IMR-90 (cell line): ENCODE results near the gene MLLT10. TPM values are rescaled to one million over a fixed set of nuclear protein-coding genes. Genes with fewer than 3 reads are reported as not detected.

Source experiments
- ATAC-seq: fragments of 200-7000 bp; cut with Tn5 transposase; 2 replicates; pipeline ENCODE4 v1.9.1; 2020; ENCODE audit warnings: low read depth, mild to moderate bottlenecking, moderate library complexity
- BruUV-seq: library from RNA; stranded (reverse); fragments of 400-500 nt; replicated peaks from 2 replicates; lab custom pipeline; 2021; lab: Mats Ljungman, UMichigan
- CTCF ChIA-PET: fragments of 300-600 bp; formaldehyde crosslinking; extraction: SDS; loops from one replicate; lab custom pipeline; 2021; ENCODE audit warnings: antibody characterized with exemption; lab: Yijun Ruan, JAX
- POLR2A ChIA-PET: fragments of 300-600 bp; sonication (Branson Sonifier 250); formaldehyde crosslinking; loops from one replicate; lab custom pipeline; 2022; ENCODE audit warnings: antibody characterized with exemption; ENCODE audit not compliant: unreplicated experiment; lab: Charles Lee
- DNase-seq: peaks from one replicate; pipeline ENCODE4 v3.0.0; 2013
- H2AFZ ChIP-seq: replicated peaks from 2 replicates; pipeline ENCODE3; 2013; ENCODE audit warnings: low read length, mild to moderate bottlenecking; ENCODE audit not compliant: poor library complexity
- H2AK5ac ChIP-seq: 2 replicates; pipeline ENCODE4 v1.6.1; 2013; ENCODE audit warnings: low read depth, low read length, inconsistent platforms
- H2AK9ac ChIP-seq: replicated peaks from 2 replicates; pipeline ENCODE3; 2013; ENCODE audit warnings: mild to moderate bottlenecking, low read depth, low read length, moderate library complexity; ENCODE audit not compliant: poor library complexity
- H2BK120ac ChIP-seq: 2 replicates; pipeline ENCODE4 v1.6.1; 2013; ENCODE audit warnings: low read depth, low read length, inconsistent platforms
- H2BK15ac ChIP-seq: 3 replicates; pipeline ENCODE4 v1.6.1; 2013; ENCODE audit warnings: low read depth, low read length, inconsistent platforms
- H2BK20ac ChIP-seq: 2 replicates; pipeline ENCODE4 v1.6.1; 2013; ENCODE audit warnings: low read depth, mild to moderate bottlenecking, inconsistent platforms, low read length, moderate library complexity
- H2BK5ac ChIP-seq: 2 replicates; pipeline ENCODE4 v1.6.1; 2013; ENCODE audit warnings: mild to moderate bottlenecking, low read depth, low read length, inconsistent platforms; ENCODE audit not compliant: poor library complexity, severe bottlenecking
- H3K14ac ChIP-seq: replicated peaks from 2 replicates; pipeline ENCODE4 v1.6.1; 2013; ENCODE audit warnings: low read depth, low read length, inconsistent platforms
- H3K18ac ChIP-seq: 2 replicates; pipeline ENCODE4 v1.6.1; 2013; ENCODE audit warnings: low read depth, low read length, control low read depth
- H3K23ac ChIP-seq: 2 replicates; pipeline ENCODE4 v1.6.1; 2013; ENCODE audit warnings: low read depth, low read length, inconsistent platforms
- H3K27ac ChIP-seq: 2 replicates; pipeline ENCODE4 v1.5.1; 2013; ENCODE audit warnings: mild to moderate bottlenecking, control low read depth, low read length; ENCODE audit not compliant: insufficient read depth
- H3K27me3 ChIP-seq: 2 replicates; pipeline ENCODE4 v1.6.1; 2013; ENCODE audit warnings: low read length; ENCODE audit not compliant: control insufficient read depth, insufficient read depth
- H3K36me3 ChIP-seq: 2 replicates; pipeline ENCODE4 v1.6.1; 2013; ENCODE audit warnings: low read length, mixed read lengths; ENCODE audit not compliant: control insufficient read depth, insufficient read depth
- H3K4ac ChIP-seq: 2 replicates; pipeline ENCODE4 v1.6.1; 2013; ENCODE audit warnings: low read depth, low read length, inconsistent platforms
- H3K4me1 ChIP-seq: 2 replicates; pipeline ENCODE4 v1.6.1; 2013; ENCODE audit warnings: low read length, mixed read lengths; ENCODE audit not compliant: control insufficient read depth, insufficient read depth
- H3K4me2 ChIP-seq: 2 replicates; pipeline ENCODE4 v1.6.1; 2013; ENCODE audit warnings: low read depth, mild to moderate bottlenecking, control low read depth, low read length, moderate library complexity
- H3K4me3 ChIP-seq: 2 replicates; pipeline ENCODE4 v1.5.1; 2013; ENCODE audit warnings: low read depth, mild to moderate bottlenecking, control low read depth, low read length, moderate library complexity; ENCODE audit not compliant: insufficient read depth
- H3K56ac ChIP-seq: 2 replicates; pipeline ENCODE4 v1.6.1; 2013; ENCODE audit warnings: low read length, inconsistent platforms; ENCODE audit not compliant: insufficient read depth; ENCODE audit errors: extremely low read depth
- H3K79me1 ChIP-seq, 2 experiments: 2 replicates each; pipeline ENCODE4 v1.6.1; 2013; ENCODE audit warnings: low read length in 2 of 2, inconsistent platforms in 1 of 2, low read depth in 1 of 2
- H3K9ac ChIP-seq: 2 replicates; pipeline ENCODE4 v1.6.1; 2013; ENCODE audit warnings: low read depth, low read length, control low read depth
- H3K9me1 ChIP-seq: 2 replicates; pipeline ENCODE4 v1.6.1; 2013; ENCODE audit warnings: low read length, inconsistent platforms; ENCODE audit not compliant: insufficient read depth
- H3K9me3 ChIP-seq: 2 replicates; pipeline ENCODE4 v1.6.1; 2013; ENCODE audit warnings: low read length; ENCODE audit not compliant: control insufficient read depth, insufficient read depth
- H4K20me1 ChIP-seq: 2 replicates; pipeline ENCODE4 v1.6.1; 2013; ENCODE audit warnings: low read length, inconsistent platforms; ENCODE audit not compliant: insufficient read depth
- H4K5ac ChIP-seq: 2 replicates; pipeline ENCODE4 v1.6.1; 2013; ENCODE audit warnings: mild to moderate bottlenecking, low read depth, low read length, control low read depth
- H4K8ac ChIP-seq, 2 experiments: 2 replicates each; pipeline ENCODE4 v1.6.1; 2013; ENCODE audit warnings: low read depth in 2 of 2, low read length in 2 of 2, control low read depth in 1 of 2, inconsistent platforms in 1 of 2
- H4K91ac ChIP-seq: 2 replicates; pipeline ENCODE4 v1.6.1; 2013; ENCODE audit warnings: low read depth, low read length, inconsistent platforms; ENCODE audit not compliant: insufficient read depth
- BHLHE40 ChIP-seq: fragments of 150-350 bp; IDR thresholded peaks from 2 replicates; pipeline ENCODE4 v1.6.1; 2016; ENCODE audit warnings: mild to moderate bottlenecking, low read depth, low read length
- CEBPB ChIP-seq: IDR thresholded peaks from 2 replicates; pipeline ENCODE4 v1.6.1; 2012; ENCODE audit warnings: low read depth, low read length, improper control_type of control experiment
- CHD1 ChIP-seq: IDR thresholded peaks from 2 replicates; pipeline ENCODE4 v1.6.1; 2012; ENCODE audit warnings: low read depth, low read length, improper control_type of control experiment
- CTCF ChIP-seq: conservative IDR thresholded peaks from 2 replicates; pipeline ENCODE4 v1.5.1; 2012; ENCODE audit warnings: mild to moderate bottlenecking, low read depth, low read length, improper control_type of control experiment
- ELK1 ChIP-seq: fragments of 150-350 bp; IDR thresholded peaks from 2 replicates; pipeline ENCODE4 v1.6.1; 2016; ENCODE audit warnings: low read depth, mild to moderate bottlenecking, low read length, moderate library complexity, borderline replicate concordance
- FOS ChIP-seq: fragments of 150-350 bp; IDR thresholded peaks from 2 replicates; pipeline ENCODE4 v1.6.1; 2016; ENCODE audit warnings: low read depth, low read length
- MAFK ChIP-seq: IDR thresholded peaks from 2 replicates; pipeline ENCODE4 v1.6.1; 2012; ENCODE audit warnings: low read depth, low read length, improper control_type of control experiment
- MAZ ChIP-seq: IDR thresholded peaks from 2 replicates; pipeline ENCODE4 v1.6.1; 2012; ENCODE audit warnings: low read depth, mild to moderate bottlenecking, low read length, improper control_type of control experiment, moderate library complexity, borderline replicate concordance
- MXI1 ChIP-seq: IDR thresholded peaks from 2 replicates; pipeline ENCODE4 v1.6.1; 2012; ENCODE audit warnings: low read depth, mild to moderate bottlenecking, low read length, moderate library complexity, borderline replicate concordance
- NFE2L2 ChIP-seq: fragments of 150-350 bp; IDR thresholded peaks from 2 replicates; pipeline ENCODE4 v1.6.1; 2016; ENCODE audit warnings: low read depth, mild to moderate bottlenecking, low read length
- POLR2A ChIP-seq: IDR thresholded peaks from 2 replicates; pipeline ENCODE4 v1.6.1; 2012; ENCODE audit warnings: mild to moderate bottlenecking, low read depth, low read length
- RAD21 ChIP-seq: IDR thresholded peaks from 2 replicates; pipeline ENCODE4 v1.6.1; 2012; ENCODE audit warnings: low read length, improper control_type of control experiment
- RCOR1 ChIP-seq: IDR thresholded peaks from 2 replicates; pipeline ENCODE4 v1.6.1; 2012; ENCODE audit warnings: mild to moderate bottlenecking, low read length, improper control_type of control experiment; ENCODE audit not compliant: insufficient replicate concordance
- RFX5 ChIP-seq: IDR thresholded peaks from 2 replicates; pipeline ENCODE4 v1.8.0; 2012; ENCODE audit warnings: low read depth, mild to moderate bottlenecking, low read length, moderate library complexity
- SMC3 ChIP-seq: fragments of 150-350 bp; IDR thresholded peaks from 2 replicates; pipeline ENCODE4 v1.6.1; 2016; ENCODE audit warnings: low read depth, mild to moderate bottlenecking, antibody characterized with exemption, low read length, moderate library complexity
- USF2 ChIP-seq: fragments of 150-350 bp; IDR thresholded peaks from 2 replicates; pipeline ENCODE4 v1.6.1; 2017; ENCODE audit warnings: mild to moderate bottlenecking, antibody characterized with exemption, low read length, low read depth
- WGBS, 2 experiments: methylation state at CpG; one replicate each; pipeline versions ENCODE4 v1.1.5 to v1.1.7; 2013; ENCODE audit warnings: missing lambda C conversion rate in 2 of 2; ENCODE audit not compliant: insufficient read length in 1 of 2; ENCODE audit errors: extremely low coverage in 2 of 2; 5-methylcytosine and 5-hydroxymethylcytosine counted together
- dilution Hi-C: fragments of 300-500 bp; cut with HindIII; formaldehyde crosslinking; loops from one replicate; pipeline ENCODE4 v1.14.3; 2018; ENCODE audit warnings: low sequenced_read_pairs; ENCODE audit not compliant: unreplicated experiment
- in situ Hi-C: fragments of 300-500 bp; cut with MboI; formaldehyde crosslinking; loops from 3 replicates; pipeline ENCODE4 v1.14.3; 2019; ENCODE audit warnings: low sequenced_read_pairs, inconsistent platforms, mixed read lengths
- intact Hi-C: fragments of 100-400 bp; cut with micrococcal nuclease; formaldehyde crosslinking; loops from 2 replicates; pipeline ENCODE4 v1.10.0; 2022
- polyA plus RNA-seq, 3 experiments: library from polyadenylated mRNA; depleted of rRNA; stranded (reverse); fragments of >200 nt; gene quantifications; 2 replicates each; pipeline ENCODE4 v1.2.3, GENCODE V29; 2012; ENCODE audit warnings: low replicate concordance in 1 of 3
- total RNA-seq: library from RNA; depleted of rRNA; stranded (reverse); fragments of >200 nt; gene quantifications from 2 replicates; pipeline ENCODE4 v1.2.3, GENCODE V29; 2012

MLLT10 gene
- total and polyA plus RNA-seq, 2 of the 4 experiments (the other 2 are of a cell fraction), result 22.5 to 29.0 TPM

GRCh38 chr10:21492421-21492820 lies 41.6 kb upstream of the MLLT10 start:
- intact Hi-C loops (no loop called here), in situ Hi-C loops (loop anchor here (10.0 to 25.0 kb wide), 3 partner anchors 405 to 1495 kb away; no protein-coding TSS in a partner anchor)
- no TSS peak for BruUV-seq

More at GRCh38 chr10:21492421-21492820, 41.6 kb upstream of the MLLT10 start:
- Histone ChIP-seq H2AK9ac (no peak overlapping the region), H3K4me2 (no peak overlapping the region), H3K9me3 (no peaks in the 10 kb centered on the region), H2BK5ac (no peak overlapping the region), H3K36me3 (no peaks in the 10 kb centered on the region), H3K4ac (no peak overlapping the region), H2BK20ac (no peak overlapping the region), H4K5ac (no peak overlapping the region), H3K4me1 (peaks cover 3% of the 10 kb centered on the region; the same call in 1 of the 2 replicates), H2AK5ac (no peak overlapping the region), H4K91ac (no peak overlapping the region), H4K20me1 (no peaks in the 10 kb centered on the region), H3K79me1 (no peaks in the 10 kb centered on the region), H3K27me3 (no peaks in the 10 kb centered on the region; the same call in 1 of the 2 replicates), H3K27ac (no peak overlapping the region), H3K9ac (no peak overlapping the region), H2BK15ac (no peak overlapping the region), H3K14ac (no peak overlapping the region), H2AFZ (no peak overlapping the region), H3K23ac (no peak overlapping the region), H3K18ac (no peak overlapping the region), H2BK120ac (no peak overlapping the region), H3K4me3 (no peak overlapping the region), H3K56ac (no peak overlapping the region), H3K9me1 (no peaks in the 10 kb centered on the region), H4K8ac (no peak overlapping the region)
- ATAC-seq (no peak), DNase-seq (no peak)
- POLR2A ChIA-PET, result no interaction called here
- dilution Hi-C loops, result no loop called here
- CTCF ChIA-PET, result interaction anchor here (0.6 to 1.1 kb wide), 4 partner anchors 210 to 863 kb away, joined by 3 to 4 read pairs (median 3); no protein-coding TSS in a partner anchor
- no CpG with 5 or more reads among the region's 3 CpGs for WGBS, 2 experiments
- TF ChIP-seq ELK1 (no peak), SMC3 (no peak), MAZ (no peak), RCOR1 (no peak), CHD1 (no peak), MXI1 (no peak), BHLHE40 (no peak), CTCF (no peak), FOS (no peak), RFX5 (no peak), CEBPB (no peak), NFE2L2 (no peak), POLR2A (no peak), MAFK (no peak), USF2 (no peak), RAD21 (no peak)
